HG02981 (cell line): ENCODE measurements around the gene FIP1L1.

ENCODE experiments used
- ATAC-seq: cut with Tn5 transposase; IDR thresholded peaks from one replicate; pipeline ENCODE4 v1.9.1; 2021; ENCODE audit warnings: mild to moderate bottlenecking, moderate library complexity; ENCODE audit not compliant: unreplicated experiment

FIP1L1 gene

GRCh38 chr4:53499791-53500190 lies 122.3 kb downstream of the FIP1L1 start:
- ATAC-seq: no peak

GRCh38 chr4:53500546-53500945 lies 123.1 kb downstream of the FIP1L1 start:
- no peak for ATAC-seq

GRCh38 chr4:53501561-53501960 lies 124.1 kb downstream of the FIP1L1 start:
- no peak for ATAC-seq

- ATAC-seq: no peak
These were observed 124.7 kb downstream of the FIP1L1 start for GRCh38 chr4:53502094-53502493.

GRCh38 chr4:53505947-53506346 lies 128.5 kb downstream of the FIP1L1 start:
- no peak for ATAC-seq

- no peak for ATAC-seq
These were observed 129.6 kb downstream of the FIP1L1 start for GRCh38 chr4:53507058-53507457.

- no peak for ATAC-seq
These were observed 130.3 kb downstream of the FIP1L1 start for GRCh38 chr4:53507671-53508286.

- no peak for ATAC-seq
These were observed 131.0 kb downstream of the FIP1L1 start for GRCh38 chr4:53508446-53508845.

GRCh38 chr4:53510321-53510720 lies 132.9 kb downstream of the FIP1L1 start:
- ATAC-seq: no peak
